ENCODE measurements around the gene MAP1A.
A peak's percentile ranks its signal among the peaks of the same experiment; 100 is the strongest.

MAP1A gene

DNA sequence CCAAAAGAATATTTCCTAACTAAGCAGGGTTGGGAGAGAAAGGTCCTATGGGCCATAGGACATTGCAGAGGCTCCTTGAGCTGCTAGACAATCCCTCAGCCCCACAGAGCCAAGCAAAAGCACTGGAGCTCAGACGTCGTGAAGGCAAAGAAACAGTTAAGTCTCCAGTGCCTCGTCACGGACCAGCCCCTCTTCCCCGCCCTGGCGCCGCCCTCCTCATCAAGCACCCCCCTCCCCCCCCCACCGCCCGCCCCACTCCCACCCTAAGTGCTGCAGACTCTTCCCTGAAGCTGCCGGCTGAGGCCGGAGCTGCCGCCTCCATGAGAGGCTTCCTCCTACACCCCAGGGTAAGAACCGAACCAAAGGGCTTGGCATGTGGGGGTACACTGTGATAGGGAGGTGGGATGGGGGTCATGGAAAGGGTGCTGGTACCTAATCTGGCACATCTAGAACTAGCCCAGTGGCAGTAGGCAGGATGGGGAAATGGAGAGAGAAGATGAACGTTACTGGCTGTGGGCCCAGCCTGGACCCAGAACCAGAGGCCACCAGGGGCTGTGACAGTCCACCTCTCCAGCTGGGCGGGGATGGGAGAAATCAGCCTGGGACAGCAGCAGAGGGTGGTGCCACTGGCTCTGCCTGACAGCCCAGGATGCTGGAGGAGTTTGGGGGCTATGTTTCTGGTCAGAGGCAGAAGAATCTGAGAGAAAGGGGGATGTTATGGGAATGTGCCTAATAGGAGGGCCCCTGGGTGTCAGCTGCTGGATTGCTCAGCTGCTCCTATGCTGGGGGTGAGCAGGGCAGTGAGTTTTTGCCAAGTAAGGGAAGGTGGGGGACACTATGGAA lies at the start of gene MAP1A:
Gene MAP1A (plus strand): TSS at position 255 of the 843 bp plus-strand sequence. CDS start 3,866 bp downstream, outside the sequence.
- DNase-seq (ENCODE audit: low read depth): no peak

DNA sequence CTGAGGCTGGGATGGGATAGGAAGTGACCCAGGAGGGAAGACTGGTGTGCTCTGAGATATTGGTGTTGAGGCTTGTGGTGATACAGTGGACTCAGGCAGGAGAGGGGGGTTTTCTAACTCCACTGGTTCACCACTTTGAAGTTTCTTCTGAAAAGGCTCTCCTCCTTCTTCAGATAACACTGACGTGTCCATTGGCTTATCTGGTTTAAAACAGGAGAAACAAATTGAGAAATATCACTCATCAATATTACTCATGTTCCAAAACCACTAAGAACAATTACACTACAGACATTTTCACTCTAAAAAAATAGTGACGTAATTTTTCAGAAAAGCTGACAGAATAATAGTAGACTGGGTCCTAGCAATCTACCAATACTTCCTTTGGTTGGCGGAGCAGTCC lies 47.5 kb upstream of the MAP1A start:
- DNase-seq (ENCODE audit: low read depth): no peak

DNA sequence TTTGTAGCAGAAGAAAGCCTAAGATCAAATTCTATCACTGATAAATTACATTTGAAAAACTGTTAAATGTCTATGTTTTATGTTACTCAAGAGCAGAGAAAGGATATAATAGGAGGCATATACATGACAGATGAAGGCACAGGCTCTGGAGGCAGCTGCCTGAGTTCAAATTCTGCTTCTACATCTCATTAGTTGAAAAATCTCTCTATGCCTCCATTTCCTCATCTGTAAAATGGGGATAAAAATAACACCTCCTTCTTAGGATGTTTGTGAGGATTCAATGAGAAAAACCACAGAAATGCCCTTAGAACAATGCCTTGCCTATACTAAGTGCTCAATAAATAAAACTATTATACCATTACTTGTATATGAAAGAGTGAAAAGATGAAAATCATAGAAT lies 45.4 kb upstream of the MAP1A start:
- DNase-seq (ENCODE audit: low read depth): no peak

DNA sequence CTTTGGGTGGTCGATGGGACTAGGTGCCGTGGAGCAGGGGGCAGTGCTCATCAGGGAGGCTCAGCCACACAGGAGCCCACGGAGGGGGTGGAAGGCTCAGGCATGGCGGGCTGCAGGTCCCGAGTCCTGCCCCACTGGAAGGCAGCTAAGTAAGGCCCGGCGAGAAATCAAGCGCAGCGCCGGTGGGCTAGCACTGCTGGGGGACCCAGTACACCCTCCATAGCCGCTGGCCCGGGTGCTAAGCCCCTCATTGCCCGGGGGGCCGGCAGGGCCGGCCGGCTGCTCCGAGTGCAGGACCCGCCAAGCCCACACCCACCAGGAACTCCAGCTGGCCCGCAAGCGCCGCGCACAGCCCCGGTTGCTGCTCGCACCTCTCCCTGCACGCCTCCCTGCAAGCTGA lies 43.5 kb upstream of the MAP1A start:
- no peak for DNase-seq (ENCODE audit: low read depth)

DNA sequence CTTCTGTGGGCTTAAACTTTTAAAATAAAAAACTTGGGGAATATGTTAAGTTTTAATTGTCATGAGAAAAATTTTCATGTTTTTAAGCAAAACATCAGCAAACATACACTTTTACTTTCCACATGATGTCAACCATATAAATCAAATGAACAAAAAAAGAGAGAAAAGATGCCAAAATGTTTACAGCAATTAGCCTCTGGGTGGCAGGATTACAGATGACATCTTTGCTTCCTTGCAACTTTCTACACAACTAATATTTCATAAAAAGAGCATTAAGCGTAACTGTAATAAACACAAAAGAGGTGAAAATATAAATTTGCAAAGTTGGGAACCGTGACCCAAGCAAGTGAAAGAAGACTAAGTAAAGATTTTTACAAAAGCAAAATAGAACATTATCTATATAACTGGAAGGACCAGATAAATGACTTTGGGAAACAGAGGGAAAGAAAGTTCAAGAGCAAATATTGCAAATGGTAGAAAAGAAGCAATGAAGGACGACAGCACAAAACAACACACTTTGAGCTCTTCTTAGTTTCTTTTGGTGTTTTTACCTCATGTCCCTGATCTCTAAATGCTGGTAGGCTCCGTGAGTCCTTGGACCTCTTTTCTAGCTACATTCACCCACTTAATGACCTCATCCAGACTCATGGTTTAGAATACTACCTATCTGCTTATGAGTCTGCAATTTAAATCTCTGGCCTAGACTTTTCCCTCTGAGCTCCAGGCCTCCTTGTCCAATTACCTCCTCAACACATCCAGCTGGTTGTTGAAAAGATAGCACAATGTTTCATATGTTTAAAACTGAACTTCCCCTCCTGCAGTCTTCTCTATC lies 33.9 kb upstream of the MAP1A start:
- DNase-seq (ENCODE audit: low read depth): no peak

DNA sequence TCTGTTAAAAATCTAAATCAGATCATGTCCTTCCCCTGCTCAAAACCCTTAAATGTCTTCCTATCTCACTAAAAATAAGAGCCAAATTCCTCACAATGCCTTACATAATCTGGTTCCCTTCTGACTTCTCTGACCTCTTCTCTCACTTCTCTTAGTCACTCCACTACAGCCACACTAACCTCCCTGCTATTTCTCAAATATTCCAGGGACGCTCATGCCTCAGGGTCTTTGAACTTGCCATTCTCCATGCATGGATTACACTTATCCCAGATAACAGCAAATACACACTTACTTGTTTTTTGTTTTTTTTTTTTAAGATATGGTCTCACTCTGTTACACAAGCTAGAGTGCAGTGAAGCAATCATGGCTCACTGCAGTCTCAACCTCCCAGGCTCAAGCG lies 33.0 kb upstream of the MAP1A start:
- no peak for DNase-seq (ENCODE audit: low read depth)

DNA sequence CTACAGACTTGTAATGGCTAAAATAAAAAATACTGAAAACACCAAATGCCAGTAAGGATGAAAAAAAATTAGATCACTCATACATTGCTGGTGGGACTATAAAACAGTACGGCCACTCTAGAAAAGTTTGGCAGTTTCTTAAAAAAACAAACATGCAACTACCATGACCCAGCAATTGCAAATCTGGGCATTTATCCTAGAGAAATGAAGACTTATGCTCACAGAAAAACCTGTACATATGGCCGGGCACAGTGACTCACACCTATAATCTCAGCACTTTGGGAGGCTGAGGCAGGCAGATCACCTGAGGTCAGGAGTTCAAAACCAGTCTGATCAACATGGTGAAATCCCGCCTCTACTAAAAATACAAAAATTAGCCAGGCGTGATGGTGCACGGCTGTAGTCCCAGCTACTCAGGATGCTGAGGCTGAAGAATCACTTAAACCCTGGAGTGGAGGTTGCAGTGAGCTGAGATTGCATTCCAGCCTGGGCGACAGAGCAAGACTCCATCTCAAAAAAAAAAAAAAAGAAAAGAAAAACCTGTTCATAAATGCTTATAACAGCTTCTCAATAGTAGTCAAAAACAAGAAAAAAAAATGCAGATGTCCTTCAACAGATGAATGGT lies 30.0 kb upstream of the MAP1A start:
- DNase-seq (ENCODE audit: low read depth): no peak

DNA sequence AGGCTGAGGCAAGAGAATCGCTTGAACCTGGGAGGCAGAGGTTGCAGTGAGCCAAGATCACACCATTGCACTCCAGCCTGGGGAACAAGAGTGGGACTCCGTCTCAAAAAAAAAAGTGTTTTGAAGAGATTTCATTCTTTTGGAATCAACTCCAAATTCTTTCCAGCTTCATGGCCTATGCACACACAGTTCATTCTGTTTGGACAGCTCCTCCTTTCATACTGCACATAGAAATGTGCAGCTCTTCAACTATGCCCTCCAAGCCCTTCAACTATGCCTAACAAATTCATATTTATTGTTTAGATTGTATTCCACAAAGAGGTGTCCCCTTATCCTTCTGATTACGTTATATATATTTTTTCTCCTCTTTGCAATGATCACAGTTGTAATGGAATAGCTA lies 28.6 kb upstream of the MAP1A start:
- DNase-seq (ENCODE audit: low read depth): no peak

DNA sequence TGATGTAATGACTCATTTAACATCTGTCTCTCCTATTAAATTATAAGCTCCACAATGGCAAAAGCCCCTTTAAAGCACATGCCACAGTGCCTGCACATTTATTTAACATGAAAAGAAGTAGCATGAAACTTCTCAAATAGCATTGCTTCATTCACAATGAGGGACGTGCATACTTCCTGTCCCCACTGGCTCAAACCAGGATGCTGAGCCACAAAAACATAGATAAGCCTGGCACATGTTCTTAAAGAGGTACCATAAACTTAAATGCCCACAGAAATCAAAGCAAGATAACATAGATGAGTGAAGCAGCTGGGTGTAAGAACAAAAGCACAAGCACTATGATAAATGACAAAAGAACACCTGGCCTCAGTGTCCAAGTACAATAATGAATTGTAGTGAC lies 28.2 kb upstream of the MAP1A start:
- no peak for DNase-seq (ENCODE audit: low read depth)

DNA sequence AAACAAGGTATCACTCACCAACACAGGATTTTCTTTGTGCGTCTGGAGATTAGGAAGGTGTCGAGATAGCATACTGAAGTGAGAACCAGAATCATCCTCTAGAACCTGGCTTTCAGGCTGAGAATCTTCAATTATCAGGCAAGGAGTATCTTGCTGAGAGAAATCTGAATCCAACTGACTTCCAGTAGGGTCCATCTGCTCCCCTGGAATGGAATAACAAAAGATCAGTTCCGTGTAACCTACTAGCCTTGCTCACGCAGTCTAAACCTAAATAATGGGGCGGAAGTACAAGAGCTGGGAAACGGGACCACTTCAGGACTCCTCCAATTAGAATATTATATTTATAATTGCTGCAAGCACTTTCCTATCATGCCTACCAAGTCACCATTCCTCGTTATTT lies 25.1 kb upstream of the MAP1A start:
- no peak for DNase-seq (ENCODE audit: low read depth)

DNA sequence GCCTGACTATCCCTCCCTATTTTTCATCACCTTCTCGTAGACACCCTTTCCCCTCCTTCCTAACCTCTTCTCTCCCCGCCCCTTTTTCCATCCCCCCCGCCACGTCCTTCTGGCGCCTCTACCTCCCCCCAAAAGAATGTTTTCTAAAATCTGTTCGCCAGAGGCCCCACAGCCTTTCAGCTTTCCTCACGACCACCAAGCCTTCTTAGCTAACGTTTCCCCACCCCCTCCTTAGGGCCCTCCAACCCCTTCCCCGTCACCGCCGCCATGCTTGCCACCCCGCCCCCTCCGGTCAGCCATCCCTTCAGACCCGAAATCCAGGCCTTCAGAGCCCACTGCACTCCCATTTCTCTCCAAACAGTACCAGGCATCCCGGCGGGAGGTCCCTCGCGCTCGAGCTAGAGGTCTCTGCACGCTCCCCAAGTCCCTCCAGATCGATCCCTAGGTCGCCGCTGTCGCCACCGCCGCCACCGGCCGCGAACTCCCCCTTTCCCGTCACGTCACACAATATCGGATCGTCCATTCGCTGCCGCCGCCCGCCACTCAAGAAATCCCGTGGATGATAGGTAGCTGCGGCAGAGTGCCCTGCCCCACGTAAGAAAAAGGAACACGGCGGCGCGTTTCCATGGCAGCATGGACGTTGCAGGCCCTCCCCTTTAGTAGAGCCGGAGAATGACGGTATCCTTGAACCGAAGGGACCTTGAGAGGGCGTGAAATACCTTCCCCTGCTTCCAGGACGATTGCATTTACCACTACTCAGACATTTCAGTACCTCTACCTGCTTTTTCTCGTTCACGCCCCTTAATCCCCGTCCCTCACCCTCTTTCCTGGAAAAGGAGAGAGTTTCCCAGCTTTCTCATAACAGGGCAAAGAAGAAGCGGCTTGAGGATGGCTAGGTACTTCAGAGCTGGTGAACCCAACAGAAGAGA lies 24.5 kb upstream of the MAP1A start, which contains the start of gene TP53BP1:
Gene TP53BP1 (minus strand): TSS at position 484 of the 929 bp plus-strand sequence. CDS start 113 bp downstream, at position 371.
- DNase-seq (ENCODE audit: low read depth): peak; percentile 91

DNA sequence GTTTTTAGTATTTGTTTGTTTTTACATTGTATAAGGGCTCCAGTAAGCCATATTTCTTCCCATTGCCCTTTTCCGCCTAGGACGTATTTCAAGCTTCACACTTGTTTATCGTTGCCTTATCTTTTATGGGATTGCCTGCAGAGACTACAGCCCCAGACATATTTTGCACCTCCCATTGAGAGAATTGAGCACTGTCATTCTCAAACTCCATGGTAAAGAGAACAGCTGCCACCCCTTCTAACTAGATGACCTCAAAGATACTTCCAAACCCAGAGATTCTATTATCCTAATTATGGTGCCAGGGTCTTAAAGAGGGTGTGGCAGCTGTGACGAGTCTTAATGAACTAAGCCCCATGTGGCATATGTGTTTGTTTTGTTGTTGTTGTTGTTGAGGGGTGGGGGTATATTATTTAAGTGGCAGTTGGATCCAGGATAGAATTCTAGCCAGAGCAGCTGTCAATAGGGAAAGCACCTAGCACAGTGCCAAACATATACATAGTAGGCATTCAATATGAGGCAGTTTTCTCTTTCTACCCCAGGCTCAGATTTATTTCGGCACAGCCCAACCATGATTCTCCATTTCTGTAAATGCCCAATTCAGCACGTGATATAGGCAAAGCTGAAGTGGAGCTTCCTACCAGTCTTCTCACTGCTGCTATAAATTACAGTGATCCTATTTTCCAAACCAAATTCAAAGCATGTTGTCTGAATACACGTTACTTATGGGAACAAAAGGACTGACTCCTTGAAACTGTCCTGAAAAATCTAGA lies 23.5 kb upstream of the MAP1A start:
- no peak for DNase-seq (ENCODE audit: low read depth)

DNA sequence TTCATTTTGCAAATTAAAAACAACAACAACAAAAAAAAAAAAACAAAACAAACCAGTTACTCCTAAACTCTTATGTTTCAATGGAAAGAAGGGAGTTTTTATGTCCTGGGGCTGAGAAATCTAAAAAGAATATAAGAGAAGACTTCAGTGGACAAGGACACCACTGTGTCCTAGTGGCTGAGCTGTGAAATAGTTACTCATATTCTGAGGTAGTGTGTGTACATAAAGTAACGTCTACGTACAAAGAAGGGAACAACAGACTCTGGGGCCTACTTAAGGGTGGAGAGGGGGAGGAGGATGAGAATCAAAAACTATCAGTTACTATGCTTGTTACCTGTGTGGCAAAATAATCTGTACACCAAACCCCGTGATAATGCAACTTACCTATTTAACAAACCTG lies 18.4 kb upstream of the MAP1A start:
- no peak for DNase-seq (ENCODE audit: low read depth)

DNA sequence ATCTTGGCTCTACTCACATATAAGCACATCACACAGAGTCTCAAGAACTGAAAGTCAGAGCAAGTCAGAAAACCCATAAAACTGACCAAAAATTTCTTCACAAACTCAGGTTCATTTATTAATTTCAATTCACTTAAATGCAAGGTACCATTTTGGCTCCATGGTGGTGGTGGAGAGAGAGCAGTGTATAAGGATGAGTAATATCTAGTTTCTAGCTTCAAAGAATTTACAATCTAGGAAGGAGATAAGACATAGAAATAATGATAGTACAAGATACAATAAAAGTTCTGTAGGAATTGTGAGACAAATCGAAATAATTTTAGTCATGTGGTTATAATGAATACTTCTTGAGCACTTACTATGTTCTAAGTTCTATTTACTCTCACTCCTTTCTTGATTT lies 17.8 kb upstream of the MAP1A start:
- DNase-seq (ENCODE audit: low read depth): no peak

DNA sequence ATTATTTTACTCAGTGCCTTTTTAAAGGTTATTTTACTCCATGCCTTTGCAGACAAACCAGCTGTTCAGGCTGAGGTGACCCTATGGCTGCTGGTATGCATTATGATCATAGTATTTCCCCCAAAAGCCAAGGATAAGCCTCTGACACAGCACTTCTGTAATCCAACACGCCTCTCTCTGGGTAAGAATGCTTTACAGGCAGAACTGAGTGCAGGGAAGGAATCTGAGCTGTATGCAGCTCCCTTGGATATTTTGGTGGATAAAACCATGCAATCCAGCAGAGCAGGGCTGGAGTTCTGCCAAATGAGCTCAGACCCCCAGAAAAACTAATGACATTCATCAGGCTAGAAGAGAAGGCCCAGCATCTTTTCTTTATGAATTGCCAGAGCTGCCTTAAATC lies 11.7 kb upstream of the MAP1A start:
- DNase-seq (ENCODE audit: low read depth): no peak

DNA sequence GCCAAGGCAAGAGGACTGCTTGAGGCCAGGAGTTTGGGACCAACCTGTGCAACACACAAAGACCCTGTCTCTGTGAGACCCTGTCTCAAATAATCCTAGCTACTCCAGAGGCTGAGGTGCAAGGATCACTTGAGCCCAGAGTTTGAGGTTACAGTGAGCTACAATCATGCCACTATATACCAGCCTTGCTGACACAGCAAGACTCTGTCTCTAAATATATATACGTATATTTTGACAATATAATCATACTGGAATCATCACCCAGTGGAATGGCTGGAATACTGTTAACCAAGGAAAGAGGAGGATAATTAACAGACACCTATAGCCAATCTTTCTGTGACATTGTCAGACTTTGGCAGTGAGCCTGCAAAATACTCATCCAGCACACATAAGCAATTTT lies 9.0 kb upstream of the MAP1A start:
- DNase-seq (ENCODE audit: low read depth): no peak

DNA sequence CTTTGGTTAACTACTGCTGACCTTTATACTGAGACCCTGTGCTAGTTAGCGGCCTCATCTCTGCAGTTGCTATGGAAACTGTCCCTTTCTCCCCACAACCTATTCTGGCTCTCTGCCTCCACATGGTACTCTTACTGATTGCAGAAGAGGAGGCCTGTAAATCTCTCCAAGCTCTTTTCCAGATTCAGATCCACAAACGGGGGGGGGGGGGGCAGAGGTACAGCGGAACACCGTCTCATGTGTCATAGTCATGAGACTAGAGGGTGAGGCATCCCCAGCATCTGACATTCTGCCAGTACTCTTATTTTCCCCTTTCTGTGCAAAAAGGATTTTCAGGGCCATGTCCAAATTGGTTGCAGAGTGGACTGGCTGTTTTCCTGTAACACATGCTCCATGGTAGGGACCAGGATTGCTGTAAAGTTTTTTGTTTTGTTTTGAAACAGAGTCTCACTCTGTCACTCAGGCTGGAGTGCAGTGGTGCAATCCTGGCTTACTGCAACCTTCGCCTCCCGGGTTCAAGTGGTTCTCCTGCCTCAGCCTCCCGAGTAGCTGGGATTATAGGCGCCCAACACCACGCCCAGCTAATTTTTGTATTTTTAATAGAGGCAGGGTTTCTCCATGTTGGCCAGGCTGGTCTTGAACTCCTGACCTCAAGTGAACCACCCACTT lies 8.3 kb upstream of the MAP1A start:
- DNase-seq (ENCODE audit: low read depth): no peak

DNA sequence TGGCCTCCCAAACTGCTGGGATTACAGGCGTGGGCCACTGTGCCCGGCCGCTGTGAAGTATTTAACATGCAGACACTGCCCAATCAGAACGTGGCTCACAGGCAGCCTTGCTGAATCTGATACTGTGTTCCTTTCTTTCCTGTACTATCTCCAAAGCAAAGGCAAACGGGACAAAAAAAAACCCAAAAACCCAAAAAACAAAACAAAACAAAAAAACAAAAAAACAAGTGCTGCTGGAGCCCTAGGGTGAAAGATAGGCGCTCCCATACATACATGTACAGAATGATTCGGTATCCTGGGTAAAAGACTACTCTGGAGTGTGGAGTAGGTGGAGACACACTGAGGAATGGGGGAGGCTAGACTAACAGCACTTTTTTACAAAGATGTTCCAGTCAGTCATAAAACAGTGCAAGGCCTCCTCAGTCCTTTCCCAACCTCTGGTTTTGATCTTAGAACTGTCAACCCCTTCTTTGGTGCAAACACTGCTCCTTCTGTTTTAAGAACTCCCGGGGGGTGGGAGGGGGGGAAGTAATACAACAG lies 7.7 kb upstream of the MAP1A start:
- no peak for DNase-seq (ENCODE audit: low read depth)

DNA sequence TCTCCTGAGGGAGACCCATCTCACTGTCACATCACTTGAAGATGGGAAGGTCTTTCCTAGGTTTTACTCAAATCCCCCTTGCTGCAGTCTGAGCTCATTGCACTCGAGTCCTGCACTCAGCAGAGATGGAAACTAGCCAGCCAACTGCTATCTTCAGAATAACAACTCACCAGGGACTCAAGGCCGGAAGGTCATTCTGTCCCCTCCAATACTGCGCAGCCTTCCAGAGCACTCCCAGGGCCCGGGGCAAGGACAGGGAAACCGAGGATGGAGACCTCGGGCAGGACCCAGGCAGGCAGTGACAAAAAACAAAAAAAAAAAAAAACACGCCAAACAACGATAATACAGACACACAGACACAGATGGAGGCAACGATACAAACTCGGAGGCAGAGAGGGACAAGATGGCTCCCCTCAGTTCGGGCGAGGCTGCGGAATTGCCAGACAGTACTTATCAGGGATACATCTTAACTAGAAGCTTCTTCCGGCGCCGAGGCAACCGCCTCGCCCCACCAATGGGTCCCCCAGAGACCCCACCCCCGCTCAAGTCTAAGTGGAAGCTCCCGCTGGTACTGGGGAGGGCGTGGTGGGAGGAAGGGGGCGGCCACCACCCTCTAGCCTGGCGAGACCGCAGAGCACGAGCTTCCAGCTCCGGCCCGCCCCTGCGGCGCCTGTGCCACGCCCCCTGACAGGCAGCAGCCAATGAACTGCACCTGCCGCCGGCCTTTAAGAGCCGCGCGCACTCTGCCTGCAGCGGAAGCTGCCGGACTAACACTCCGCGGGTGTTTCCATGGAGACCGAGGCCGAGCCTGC lies 7.0 kb upstream of the MAP1A start:
- DNase-seq (ENCODE audit: low read depth): peak; percentile 96
